NCI-H2081 (cell line): Measurements from ENCODE around the gene RHBDL2.
"Not testable (repeated sequence)": the region's sequence is repeated elsewhere in the genome, so short reads cannot be mapped to it uniquely, and the experiment has no call there.

ENCODE experiments used
- DNase-seq, 2 experiments: peaks; one replicate each; lab custom pipeline; 2025; lab: John Stamatoyannopoulos, UW

The RHBDL2 gene, protein sequence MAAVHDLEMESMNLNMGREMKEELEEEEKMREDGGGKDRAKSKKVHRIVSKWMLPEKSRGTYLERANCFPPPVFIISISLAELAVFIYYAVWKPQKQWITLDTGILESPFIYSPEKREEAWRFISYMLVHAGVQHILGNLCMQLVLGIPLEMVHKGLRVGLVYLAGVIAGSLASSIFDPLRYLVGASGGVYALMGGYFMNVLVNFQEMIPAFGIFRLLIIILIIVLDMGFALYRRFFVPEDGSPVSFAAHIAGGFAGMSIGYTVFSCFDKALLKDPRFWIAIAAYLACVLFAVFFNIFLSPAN

DNA sequence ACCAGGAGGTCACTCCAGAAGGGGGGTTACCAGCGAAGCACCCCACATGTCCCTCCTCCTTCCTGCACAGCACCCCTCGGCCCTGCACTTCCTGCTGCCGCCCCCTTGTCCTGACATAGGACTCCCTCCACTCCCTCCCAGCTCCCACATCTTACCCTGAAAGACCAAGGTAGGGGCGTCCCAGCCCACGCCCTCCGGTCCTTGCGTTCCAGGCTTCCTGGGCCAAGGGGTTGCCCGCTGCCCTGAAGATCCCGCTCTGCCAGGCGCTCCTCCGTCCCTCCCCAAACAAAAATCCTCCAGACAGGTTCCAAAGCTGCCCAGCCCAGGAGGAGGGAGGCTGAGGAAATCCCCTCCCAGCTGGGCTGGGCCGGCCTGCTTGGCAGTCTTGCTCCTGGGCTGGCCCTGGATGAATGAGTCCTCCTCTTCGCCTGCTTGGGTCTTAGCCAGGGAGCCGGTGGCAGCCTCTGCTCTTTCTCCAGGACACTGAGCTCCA is at the start of gene RHBDL2:
RHBDL2 (minus strand) TSS at position 304 of the 493 bp plus-strand sequence. CDS start 22,618 bp downstream, outside the sequence.
- no peak for DNase-seq

DNA sequence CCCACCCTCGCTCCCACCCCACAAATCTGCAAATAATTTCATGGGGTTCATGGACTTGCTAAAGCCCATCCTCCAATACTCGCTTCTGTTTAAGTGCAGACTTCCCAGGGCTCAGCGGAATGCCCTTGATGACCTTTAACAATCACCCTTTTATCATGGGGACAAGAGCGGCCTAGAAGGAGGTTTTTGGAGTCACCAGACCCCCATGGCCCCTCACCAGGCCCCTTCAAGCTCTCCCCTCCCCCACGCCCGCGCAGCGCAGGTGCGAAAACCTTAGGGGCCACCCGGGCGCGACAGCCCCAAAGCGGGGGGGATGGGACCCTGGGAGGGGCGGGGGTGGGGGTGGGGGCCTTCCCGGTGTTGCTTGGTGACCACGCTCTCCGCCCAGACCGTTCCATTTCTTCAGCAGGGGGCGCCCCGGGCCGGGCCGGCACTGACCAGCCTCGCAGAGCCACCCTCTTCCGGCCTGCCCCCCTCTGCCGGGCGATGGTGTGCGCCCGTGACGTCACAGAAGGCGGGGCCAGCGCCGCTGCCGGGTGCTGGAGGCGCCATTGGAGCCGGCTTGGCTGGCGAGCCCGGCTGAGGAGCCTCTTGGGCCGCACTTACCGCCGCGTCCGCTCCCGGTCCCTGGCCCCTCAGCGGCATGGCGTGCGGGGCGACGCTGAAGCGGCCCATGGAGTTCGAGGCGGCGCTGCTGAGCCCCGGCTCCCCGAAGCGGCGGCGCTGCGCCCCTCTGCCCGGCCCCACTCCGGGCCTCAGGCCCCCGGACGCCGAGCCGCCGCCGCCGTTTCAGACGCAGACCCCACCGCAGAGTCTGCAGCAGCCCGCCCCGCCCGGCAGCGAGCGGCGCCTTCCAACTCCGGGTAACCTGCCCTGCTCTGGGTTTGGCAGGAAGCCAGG is 49.4 kb upstream of the RHBDL2 start, which contains the start of gene AKIRIN1:
AKIRIN1 (plus strand) TSS at position 539 of the 900 bp plus-strand sequence; CDS start at position 644, 105 bp downstream.
- peak; percentile 98 for DNase-seq

GRCh38 chr1:38990386-38990737 is 48.7 kb upstream of the RHBDL2 start:
- no peak for DNase-seq

DNA sequence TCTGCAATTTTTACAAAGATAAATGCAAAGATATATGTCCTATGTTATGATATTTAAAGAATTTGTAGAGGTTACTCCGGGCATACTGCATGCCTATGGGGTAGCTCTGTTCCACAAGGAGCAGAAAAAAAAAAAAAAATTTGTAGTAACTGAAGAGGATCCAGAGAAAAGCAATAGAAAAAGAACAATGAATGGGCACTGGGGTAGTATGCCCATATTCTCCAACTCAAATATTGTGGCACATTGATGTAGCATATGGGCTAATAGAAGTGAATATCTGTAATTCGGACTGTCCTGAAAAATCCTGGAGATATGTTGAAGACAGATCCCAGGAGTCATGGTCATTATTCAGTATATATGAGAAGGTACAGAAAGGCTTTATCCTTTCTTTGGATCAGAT is 48.3 kb upstream of the RHBDL2 start:
- no peak for DNase-seq

DNA sequence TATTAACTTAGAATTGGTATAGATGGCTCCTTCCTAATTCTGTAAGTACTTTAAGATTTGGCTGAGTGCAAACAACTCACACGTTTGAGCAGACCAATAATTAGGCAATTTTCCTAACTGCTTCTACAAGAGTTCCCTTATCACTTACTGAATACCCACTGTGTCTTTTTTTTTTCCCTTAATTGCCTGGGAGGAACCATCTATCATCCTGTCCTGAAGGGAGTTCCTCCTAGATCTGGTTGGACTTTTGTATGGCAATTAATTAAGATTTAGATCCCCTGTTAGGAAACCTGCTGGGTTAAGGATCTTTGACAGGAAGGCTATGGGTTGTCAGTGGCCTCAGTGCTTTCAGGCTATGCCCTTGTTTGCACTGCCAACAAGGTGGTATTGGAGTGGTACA is 37.8 kb upstream of the RHBDL2 start:
- not testable (repeated sequence) for DNase-seq

DNA sequence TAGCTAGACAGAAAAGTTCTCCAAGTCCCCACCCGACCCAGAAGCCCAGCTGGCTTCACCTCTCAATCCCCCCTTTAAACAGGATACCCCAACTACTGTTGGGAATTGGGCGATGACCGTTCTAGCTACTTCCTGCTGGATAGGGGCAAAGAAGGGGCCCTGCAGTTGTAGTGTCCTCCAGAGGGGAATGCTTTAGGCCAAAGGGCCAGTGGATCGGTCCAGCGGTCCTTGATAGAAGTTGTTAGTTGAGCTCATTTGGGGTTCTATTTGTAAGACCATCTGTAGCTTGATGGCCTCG is 36.6 kb upstream of the RHBDL2 start:
- DNase-seq, result not testable (repeated sequence)

DNA sequence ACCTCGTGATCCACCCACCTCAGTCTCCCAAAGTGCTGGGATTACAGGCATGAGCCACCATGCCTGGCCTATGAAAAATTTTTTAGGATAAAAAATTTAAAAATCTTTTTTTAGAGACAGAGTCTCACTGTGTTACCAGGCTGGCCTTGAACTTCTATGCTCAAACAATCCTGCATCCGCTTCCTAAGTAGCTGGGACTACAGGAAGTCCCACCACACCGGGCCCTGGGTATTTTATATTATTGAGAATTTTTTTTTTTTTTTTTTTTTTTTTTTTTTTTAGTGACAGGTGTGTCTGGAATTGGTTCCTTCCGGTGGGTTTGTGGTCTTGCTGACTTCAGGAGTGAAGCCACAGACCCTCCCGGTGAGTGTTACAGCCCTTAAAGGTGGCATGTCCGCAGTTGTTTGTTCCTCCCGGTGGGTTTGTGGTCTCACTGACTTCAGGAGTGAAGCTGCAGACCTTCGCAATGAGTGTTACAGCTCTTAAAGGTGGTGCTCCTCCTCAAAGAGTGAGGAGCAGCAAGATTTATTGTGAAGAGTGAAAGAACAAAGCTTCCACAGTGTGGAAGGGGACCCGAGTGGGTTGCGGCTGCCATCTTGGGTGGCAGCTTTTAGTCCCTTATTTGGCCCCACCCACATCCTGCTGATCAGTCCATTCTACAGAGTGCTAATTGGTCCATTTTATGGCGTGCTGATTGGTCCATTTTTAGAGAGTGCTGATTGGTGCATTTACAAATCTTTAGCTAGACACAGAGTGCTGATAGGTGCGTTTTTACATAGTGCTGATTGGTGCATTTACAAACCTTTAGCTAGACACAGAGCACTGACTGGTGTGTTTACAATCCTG is 36.0 kb upstream of the RHBDL2 start:
- DNase-seq, result not testable (repeated sequence)

DNA sequence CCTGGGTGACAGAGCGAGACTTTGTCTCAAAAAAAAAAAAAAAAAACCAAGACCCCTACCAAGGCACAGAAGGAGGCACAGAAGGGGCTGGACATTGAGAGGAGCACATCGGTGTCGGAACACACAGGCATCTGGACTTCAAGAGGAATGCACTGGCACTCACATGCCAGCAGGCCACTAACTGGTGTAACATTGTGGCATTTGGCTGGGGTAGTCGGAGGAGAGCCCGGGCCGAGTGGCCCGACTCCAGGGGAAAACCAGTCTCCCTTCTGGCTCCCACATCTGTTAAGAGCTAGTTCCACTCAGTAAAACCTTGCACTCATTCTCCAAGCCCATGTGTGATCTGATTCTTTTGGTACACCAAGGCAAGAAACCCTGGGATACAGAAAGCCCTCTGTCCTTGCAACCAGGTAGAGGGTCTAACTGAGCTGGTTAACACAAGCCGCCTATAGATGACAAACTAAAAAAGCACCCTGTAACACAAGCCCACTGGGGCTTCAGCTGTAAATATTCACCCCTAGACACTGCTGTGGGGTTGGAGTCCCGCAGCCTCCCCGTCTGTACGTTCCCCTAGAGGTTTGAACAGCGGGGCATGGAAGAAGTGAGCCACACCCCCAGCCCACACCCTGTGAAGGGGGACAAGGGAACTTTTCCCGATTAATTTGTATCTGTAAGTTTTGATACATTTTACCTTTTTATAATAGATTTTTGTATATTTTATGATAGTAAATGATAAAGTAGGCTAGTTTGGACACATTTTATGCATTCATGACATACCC is 32.2 kb upstream of the RHBDL2 start:
- DNase-seq, result no peak

- not testable (repeated sequence) for DNase-seq
Measured at GRCh38 chr1:38973145-38973544, 31.5 kb upstream of the RHBDL2 start.

DNA sequence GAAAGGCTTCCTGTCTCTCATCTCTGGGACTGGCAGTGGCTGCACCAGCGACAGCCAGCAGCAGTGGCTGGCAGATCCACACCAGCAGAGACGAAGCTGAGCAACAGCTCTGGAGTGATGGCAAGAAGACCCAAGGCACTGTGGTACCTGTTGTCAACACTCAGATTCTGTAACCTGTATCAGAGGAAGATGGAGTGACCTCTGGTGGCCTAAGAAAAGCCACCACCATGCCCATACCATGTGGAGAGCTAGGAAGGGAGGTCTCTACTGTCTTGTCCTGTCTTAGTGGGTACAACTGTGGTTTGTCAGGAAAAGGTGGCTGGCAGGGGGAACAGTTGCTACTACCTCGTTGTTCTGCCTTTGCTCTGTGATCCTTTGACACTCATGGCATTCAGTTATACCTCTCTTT is 22.5 kb upstream of the RHBDL2 start:
- DNase-seq, result no peak

GRCh38 chr1:38962560-38962959 is 20.9 kb upstream of the RHBDL2 start:
- DNase-seq, result no peak

GRCh38 chr1:38962113-38962512 is 20.5 kb upstream of the RHBDL2 start:
- no peak for DNase-seq

- DNase-seq, result no peak
Measured at GRCh38 chr1:38958967-38959366, 17.3 kb upstream of the RHBDL2 start.

DNA sequence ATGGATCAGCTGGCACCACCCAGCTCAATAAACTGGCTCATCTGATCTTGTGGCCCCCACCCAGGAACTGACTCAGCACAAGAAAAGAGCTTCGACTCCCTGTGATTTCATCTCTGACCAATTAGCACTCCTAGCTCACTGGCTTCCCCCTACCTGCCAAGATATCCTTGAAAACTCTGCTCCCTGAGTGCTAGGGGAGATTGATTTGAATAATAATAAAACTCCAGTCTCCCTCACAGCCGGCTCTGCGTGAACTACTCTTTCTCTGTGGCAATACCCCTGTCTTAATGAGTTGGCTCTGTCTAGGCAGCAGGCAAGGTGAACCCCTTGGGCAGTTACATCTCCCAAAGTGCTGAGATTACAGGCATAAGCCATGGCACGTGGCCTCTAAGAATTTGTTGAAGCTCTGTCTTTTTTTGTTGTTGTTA is 11.8 kb upstream of the RHBDL2 start:
- no peak for DNase-seq

DNA sequence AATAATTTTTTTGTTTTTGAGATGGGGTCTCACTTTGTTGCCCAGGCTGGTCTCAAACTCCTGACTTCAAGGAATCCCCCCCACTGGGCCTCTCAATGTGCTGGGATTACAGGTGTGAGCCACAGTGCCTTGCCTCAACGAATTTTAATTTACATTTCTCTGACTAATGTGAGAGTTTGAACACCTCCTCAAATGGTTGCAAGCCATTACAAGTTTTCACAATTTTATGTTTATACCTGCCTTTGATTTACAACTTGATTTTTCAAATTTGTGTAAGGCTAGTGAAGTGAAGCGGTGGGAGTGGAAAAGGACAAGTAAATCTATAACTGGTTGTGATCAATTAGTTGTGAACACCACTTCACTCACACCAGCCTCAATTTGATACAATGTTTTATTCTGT is 8.9 kb upstream of the RHBDL2 start:
- no peak for DNase-seq

DNA sequence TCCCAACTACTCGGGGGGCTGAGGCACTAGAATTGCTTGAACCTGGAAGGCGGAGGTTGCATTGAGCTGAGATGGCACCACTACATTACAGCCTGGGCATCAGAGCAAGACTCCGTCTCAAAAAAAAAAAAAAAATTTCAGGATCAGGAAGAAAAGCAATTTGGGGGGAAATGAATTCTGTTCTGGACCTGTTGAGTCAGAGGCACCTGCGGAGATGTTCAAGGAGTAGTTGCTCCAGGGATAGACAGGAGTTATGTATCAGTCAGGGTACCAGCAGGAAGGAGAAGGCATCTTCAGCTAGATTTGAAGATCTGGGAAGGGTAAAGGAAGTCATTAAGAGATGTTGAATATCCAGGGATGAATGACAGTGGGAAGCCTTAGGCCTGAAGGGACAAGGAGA is 2.9 kb upstream of the RHBDL2 start:
- no peak for DNase-seq

DNA sequence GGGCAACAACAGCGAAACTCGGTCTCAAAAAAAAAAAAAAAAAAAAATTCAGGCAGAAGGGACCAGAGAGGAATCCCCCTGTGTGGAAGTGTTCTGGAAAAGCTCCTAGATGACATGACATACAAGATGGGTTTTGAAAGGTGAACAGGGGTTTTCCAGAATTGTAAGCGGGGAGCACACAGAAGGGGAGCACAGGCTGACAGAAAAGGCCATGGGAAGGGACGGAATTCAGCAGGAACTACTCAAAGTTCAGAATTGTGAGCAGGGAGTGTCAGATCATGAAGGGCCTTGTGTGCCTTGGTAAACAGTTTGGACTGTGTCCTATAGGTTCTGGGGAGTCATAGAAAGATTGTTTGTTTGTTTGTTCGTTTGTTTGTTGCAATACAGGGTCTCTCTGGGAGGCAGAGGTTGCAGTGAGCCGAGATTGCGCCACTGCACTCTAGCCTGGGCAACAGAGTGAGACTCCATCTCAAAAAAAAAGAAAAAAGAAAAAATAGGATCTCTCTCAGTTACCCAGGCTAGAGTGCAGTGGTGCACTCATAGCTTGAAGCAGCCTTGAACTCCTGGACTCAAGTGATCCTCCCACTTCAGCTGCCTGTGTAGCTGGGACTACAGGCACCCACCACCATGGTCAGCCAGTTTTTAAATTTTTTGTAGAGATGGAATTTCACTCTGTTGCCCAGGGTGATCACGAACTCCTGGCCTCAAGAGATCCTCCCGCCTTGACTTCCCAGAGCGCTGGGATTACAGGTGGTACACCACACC is 1.2 kb upstream of the RHBDL2 start:
- no peak for DNase-seq

DNA sequence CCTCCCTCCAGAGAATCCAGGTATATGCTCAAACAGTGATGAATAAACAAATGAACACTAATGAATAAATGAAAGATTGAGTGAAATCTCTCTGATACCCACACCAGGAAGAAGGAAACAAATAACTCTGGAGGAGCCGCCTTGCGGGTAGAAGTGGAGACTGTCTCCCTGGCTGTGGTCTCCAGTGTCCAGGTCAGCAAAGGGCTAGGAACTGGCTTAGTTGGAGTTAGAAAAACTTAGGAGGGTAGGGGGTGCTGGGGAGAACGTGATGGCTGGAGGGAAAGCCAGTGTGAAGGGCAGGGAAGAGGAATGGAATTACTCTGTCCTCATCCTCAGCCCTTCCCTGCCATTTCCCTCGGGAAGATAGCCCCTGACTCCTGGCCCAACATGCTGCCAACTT is 537 bp downstream of the RHBDL2 start:
- no peak for DNase-seq

GRCh38 chr1:38940339-38941047 is 1.1 kb downstream of the RHBDL2 start:
- no peak for DNase-seq

DNA sequence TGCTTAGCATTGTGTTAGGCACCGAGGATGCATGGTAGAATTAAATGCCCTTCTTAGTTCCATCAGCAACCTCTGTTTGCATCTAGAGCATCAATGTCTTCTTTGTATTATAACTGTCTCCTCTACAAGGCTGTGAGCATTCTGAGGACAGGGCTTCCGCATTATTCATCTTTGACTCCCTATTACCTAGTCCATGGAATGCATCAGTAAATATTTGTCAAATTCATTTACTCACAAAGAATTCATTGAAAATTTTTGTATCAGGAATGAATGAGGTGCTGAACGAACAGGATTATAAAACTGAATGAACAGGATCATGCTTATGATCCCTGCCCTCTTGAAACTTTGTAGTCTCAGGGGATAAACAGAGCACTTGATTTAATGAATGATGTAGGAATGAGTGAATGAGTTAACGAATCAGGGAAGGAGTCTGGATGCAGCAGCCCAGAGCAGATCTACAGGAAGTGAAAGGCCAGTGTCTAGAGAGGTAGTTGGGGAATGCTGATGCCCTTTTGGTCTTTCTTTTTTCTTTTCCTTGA is 2.8 kb downstream of the RHBDL2 start:
- DNase-seq, result no peak
